ENCODE measurements around the gene CFAP45. TPM values are rescaled to one million over a fixed set of nuclear protein-coding genes. Genes with fewer than 3 reads are reported as not detected.
A peak's percentile ranks its signal among the peaks of the same experiment; 100 is the strongest.

CFAP45 gene, protein sequence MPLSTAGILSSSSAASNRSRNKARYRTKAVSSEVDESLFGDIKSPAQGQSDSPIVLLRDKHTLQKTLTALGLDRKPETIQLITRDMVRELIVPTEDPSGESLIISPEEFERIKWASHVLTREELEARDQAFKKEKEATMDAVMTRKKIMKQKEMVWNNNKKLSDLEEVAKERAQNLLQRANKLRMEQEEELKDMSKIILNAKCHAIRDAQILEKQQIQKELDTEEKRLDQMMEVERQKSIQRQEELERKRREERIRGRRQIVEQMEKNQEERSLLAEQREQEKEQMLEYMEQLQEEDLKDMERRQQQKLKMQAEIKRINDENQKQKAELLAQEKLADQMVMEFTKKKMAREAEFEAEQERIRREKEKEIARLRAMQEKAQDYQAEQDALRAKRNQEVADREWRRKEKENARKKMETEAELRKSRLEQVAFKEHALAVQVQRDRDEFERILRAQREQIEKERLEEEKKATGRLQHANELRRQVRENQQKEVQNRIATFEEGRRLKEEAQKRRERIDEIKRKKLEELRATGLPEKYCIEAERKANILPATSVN
- total RNA-seq, result 1.1 and 1.2 TPM in 2 replicates

DNA sequence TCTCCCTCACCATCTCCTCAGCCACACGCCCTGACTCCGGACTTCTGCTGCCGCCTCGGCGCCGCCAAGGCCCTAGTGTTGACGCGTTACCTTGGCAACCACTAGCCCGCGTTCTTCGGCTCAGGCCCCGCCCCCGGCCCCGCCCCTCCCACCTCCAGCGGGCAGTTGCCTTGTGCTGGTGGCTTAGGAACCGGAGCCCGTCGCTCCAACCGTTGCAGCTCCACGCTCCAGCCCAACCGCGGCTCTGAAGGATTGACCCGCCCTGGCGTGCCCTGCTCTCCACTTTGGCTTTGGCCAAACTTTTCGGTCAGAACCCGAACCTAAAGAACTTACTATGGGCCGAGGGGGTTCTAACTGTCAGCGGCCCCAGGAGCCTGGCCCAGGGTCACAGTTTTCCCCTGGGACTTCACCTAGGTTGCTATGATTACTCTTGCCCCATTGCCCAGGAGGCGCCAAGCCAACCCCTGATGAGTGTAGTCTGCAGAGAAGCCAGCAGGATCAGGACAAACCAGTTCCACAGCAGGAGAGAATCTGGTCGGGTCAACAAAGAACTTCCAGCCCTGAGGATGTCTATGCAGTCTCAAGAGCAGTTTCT, at the start of gene CFAP45:
Gene CFAP45 (minus strand): TSS at position 80 of the 595 bp plus-strand sequence. CDS start 67 bp downstream, at position 13.

DNA sequence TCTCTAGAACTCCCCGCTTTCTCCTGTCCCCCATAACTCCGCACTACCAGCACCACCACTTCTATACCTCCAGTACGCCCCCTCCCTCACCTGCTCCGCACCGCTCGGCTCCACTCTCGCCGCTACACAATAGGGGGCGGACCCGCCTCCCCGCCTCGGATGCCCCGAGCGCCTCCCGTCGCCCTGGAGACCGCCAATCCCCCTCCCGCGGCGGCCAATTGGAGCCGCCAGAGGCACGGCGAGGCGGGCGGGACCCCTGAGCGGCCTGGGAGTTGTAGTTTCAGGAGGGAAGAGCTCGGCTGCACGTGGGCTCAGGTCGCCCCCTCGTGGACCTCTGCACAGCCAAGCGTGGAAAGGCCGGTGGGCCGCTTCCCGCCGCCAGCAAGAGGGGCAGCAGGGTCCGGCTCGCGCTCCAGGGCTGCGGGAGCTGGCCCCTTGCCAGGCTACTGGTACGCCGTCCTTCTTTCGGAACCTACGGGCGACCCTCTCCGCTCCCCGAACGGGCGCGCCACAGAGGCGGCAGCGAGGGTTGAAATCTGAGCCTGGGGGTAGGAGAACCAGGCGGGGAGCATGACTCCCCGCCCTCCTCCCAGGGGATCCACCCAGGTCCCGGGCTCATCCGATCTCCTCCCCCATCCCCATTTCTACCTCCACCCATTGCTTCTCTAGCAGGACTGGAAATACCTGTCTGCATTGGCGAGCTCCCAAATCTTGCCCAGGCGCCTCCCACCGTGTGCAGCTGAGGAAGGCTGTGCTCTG, 45.7 kb upstream of the CFAP45 start, which contains the start of gene IGSF9:
Gene IGSF9 (minus strand): TSS at position 131 of the 759 bp plus-strand sequence. CDS start 2,159 bp downstream, outside the sequence.

DNA sequence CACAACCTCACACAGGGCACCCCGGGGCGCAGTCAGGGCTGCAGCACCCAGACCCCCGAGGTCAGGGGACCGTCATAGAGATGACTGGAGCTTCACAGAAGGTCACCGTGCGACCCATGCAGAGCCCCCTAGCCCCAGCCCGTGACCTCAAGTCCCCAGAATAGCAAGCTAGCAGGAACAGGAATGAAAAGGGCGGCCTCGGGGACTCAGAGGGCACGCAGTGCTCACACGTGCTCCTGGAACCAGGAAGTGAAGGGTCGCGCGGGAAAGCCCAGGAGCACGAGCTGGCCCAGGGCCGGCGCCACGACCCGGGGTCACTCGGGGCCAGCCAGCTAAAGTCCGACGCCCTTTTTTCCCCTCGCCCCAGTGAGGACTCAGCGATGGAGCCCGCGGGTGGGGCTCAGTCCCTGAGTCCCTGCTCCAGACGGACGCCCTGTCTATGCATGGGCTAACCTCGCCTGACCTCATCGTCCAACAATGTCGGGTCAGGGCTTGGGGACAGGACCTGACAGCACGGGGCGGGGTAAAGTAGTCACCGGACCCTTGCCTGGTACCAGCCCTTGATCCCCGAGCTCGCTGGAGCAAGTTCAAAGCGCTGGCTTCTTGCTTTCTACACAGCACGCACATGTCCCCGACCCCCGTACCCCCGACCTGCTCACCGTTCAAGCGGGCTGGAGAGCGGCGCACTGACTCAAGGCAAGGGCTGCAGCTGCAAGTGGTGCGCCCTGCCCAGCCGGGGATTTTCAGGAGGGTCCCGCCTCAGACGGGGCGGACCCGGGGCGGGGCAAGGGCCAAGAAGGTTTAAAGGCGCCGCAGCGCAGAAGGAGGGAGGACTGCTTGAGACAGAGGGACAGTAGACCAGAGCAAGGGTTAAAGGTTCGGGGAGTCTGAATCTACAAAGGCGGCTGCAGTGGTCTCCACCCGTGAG, 25.1 kb upstream of the CFAP45 start, which contains the start of gene TAGLN2:
Gene TAGLN2 (minus strand): TSS at position 717 of the 928 bp plus-strand sequence. CDS start 4,998 bp downstream, outside the sequence.

DNA sequence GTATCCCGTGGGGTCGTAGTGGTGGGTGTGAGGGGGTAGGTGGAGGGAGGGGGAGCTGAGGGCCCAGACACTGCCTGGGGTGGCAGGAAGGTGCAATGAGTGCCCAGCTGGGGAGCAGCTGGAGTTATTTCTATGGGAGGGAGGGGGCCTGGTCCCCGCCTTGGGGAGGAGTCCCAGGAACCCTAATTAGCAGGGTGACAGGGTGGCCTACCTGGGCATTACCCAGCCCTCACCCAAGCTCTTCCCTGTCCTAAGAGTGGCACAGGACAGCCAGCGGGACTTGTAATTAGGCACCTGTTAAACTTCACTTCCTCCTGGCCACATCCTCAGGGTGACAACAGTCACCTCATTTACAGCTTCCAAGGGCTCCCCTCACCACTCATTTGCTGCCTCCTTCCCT, 37.4 kb downstream of the CFAP45 start, which contains the start of gene VSIG8:
Gene VSIG8 (minus strand): TSS at position 101 of the 400 bp plus-strand sequence. CDS start 136 bp downstream, outside the sequence.

DNA sequence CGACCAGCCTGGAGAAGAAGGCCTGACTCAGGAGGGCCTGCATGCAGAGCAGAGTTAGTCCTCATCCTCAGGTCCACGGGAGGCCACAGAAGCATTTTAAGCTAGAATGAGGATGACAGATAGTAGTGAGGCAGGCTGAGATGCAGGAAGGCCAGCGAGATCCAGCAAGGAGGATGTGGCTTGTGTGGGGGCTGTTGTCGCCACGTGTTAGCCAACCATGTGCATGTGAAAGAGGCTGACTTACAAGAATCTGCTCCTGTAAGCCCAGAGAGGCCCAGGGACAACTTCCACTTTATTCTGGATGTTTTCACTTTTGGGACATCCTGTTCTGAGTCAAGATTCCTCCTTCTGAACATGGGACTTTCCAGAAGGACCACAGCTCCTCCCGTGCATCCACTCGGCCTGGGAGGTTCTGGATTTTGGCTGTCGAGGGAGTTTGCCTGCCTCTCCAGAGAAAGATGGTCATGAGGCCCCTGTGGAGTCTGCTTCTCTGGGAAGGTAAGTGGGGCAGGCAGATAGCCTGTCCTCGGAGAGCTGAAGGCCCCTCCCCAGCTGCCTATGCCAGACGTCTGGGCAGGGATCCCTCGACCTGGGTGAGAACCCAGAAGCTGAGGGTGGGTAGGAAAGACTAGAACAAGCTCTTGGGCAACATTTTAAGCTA, 73.4 kb downstream of the CFAP45 start, which contains the start of gene SLAMF8:
Gene SLAMF8 (plus strand): TSS at position 433 of the 661 bp plus-strand sequence. CDS start 26 bp downstream, at position 459.

Small RNA genes within 50 kb of the gene (small RNA-seq; reads per million reads assigned to genes)
- gene MIR4259 (not detected), gene RF00570 (1.4 reads per million, percentile 67 among the genes with 10 or more reads in this experiment)

Other genes starting within 250 kb of the CFAP45 start
- gene CRP, start 185.6 kb downstream of the CFAP45 start, total RNA-seq, result under 0.01 TPM in 1 of 2 replicates, not detected in the other
- 31.0 and 47.8 TPM in 2 replicates for gene DUSP23, start 119.2 kb downstream of the CFAP45 start, total RNA-seq
- not detected in 2 replicates for gene FCRL6, start 97.8 kb downstream of the CFAP45 start, total RNA-seq
- gene SLAMF8, start 73.3 kb downstream of the CFAP45 start, total RNA-seq, result 2.0 and 8.5 TPM in 2 replicates
- gene VSIG8, start 37.5 kb downstream of the CFAP45 start, total RNA-seq, result 0.22 and 0.39 TPM in 2 replicates
- 268 and 1,244 TPM in 2 replicates for gene TAGLN2, start 25.3 kb upstream of the CFAP45 start, total RNA-seq
- 7.7 and 9.0 TPM in 2 replicates for gene IGSF9, start 45.4 kb upstream of the CFAP45 start, total RNA-seq
- gene SLAMF9, start 54.1 kb upstream of the CFAP45 start, total RNA-seq, result 4.7 and 6.8 TPM in 2 replicates
- 2.7 and 6.8 TPM in 2 replicates for gene PIGM, start 131.8 kb upstream of the CFAP45 start, total RNA-seq
- gene KCNJ10, start 170.0 kb upstream of the CFAP45 start, total RNA-seq, result not detected in 2 replicates
- not detected in 2 replicates for gene KCNJ9, start 181.4 kb upstream of the CFAP45 start, total RNA-seq
- gene IGSF8, start 198.5 kb upstream of the CFAP45 start, total RNA-seq, result 25.1 and 25.8 TPM in 2 replicates
- under 0.01 TPM in 1 of 2 replicates, not detected in the other for gene ATP1A2, start 215.6 kb upstream of the CFAP45 start, total RNA-seq

All from placental epithelial cell (primary cell).